ENCODE data around the gene HS6ST1. TPM values are rescaled to one million over a fixed set of nuclear protein-coding genes. Genes with fewer than 3 reads are reported as not detected.

Gene HS6ST1
- total RNA-seq, 1 donor from 2014 or later: 19.2 TPM

GRCh38 chr2:128363934-128364361 lies 45.3 kb upstream of the HS6ST1 start:
- H3K27me3 ChIP-seq (ENCODE audit: control insufficient read depth, insufficient read depth, low read length): no peaks in the 10 kb centered on the region
- no peak for DNase-seq (ENCODE audit: low read depth)
- H3K36me3 ChIP-seq (ENCODE audit: control insufficient read depth, insufficient read depth, low read length): no peaks in the 10 kb centered on the region
- TF ChIP-seq, protein P1, sequence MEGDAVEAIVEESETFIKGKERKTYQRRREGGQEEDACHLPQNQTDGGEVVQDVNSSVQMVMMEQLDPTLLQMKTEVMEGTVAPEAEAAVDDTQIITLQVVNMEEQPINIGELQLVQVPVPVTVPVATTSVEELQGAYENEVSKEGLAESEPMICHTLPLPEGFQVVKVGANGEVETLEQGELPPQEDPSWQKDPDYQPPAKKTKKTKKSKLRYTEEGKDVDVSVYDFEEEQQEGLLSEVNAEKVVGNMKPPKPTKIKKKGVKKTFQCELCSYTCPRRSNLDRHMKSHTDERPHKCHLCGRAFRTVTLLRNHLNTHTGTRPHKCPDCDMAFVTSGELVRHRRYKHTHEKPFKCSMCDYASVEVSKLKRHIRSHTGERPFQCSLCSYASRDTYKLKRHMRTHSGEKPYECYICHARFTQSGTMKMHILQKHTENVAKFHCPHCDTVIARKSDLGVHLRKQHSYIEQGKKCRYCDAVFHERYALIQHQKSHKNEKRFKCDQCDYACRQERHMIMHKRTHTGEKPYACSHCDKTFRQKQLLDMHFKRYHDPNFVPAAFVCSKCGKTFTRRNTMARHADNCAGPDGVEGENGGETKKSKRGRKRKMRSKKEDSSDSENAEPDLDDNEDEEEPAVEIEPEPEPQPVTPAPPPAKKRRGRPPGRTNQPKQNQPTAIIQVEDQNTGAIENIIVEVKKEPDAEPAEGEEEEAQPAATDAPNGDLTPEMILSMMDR (IDR thresholded peaks at IDR 0.05; ENCODE audit: insufficient read depth, low read length, severe bottlenecking): no peak
- no peak overlapping the region for H3K4me3 ChIP-seq (ENCODE audit: low read depth, low read length)
- FAIRE-seq: no peak

DNA sequence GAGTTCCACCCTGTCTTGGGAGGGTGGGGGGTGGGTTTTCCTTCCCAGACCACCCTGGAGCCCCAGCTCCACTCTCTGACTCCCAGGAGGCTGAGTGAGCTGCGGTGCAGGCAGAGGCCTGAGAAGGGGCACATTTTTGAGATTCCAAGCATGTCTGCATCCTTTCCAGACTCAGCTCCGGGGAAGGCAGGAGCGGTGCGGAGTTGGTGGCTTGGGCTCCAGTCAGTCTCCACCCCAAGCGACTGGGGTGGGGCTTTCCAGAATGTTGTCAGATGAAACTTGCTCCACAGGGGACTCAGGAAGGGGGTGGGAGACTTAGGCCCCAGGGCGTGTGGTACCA lies 44.2 kb upstream of the HS6ST1 start:
- TF ChIP-seq, protein P1 (IDR thresholded peaks at IDR 0.05; ENCODE audit: insufficient read depth, low read length, severe bottlenecking): no peak

GRCh38 chr2:128362176-128362888 lies 43.7 kb upstream of the HS6ST1 start:
- H3K27me3 ChIP-seq (ENCODE audit: control insufficient read depth, insufficient read depth, low read length): no peaks in the 10 kb centered on the region
- FAIRE-seq (no peak), DNase-seq (ENCODE audit: low read depth) (no peak)
- H3K36me3 ChIP-seq (ENCODE audit: control insufficient read depth, insufficient read depth, low read length): no peaks in the 10 kb centered on the region
- no peak overlapping the region for H3K4me3 ChIP-seq (ENCODE audit: low read depth, low read length)
- TF ChIP-seq, protein P1 (IDR thresholded peaks at IDR 0.05; ENCODE audit: insufficient read depth, low read length, severe bottlenecking): no peak

More for the DNA sequence above, 44.2 kb upstream of the HS6ST1 start:
- H3K4me3 ChIP-seq (ENCODE audit: low read depth, low read length): no peak overlapping the region
- DNase-seq (ENCODE audit: low read depth): no peak
- H3K27me3 ChIP-seq (ENCODE audit: control insufficient read depth, insufficient read depth, low read length): no peaks in the 10 kb centered on the region
- no peaks in the 10 kb centered on the region for H3K36me3 ChIP-seq (ENCODE audit: control insufficient read depth, insufficient read depth, low read length)
- FAIRE-seq: no peak

GRCh38 chr2:128361376-128362131 lies 42.9 kb upstream of the HS6ST1 start:
- H3K27me3 ChIP-seq (ENCODE audit: control insufficient read depth, insufficient read depth, low read length): no peaks in the 10 kb centered on the region
- no peak overlapping the region for H3K4me3 ChIP-seq (ENCODE audit: low read depth, low read length)
- TF ChIP-seq, protein P1 (IDR thresholded peaks at IDR 0.05; ENCODE audit: insufficient read depth, low read length, severe bottlenecking): no peak
- no peaks in the 10 kb centered on the region for H3K36me3 ChIP-seq (ENCODE audit: control insufficient read depth, insufficient read depth, low read length)
- DNase-seq (ENCODE audit: low read depth) (no peak), FAIRE-seq (peak; percentile 52)

GRCh38 chr2:128360711-128361110 lies 42.0 kb upstream of the HS6ST1 start:
- H3K36me3 ChIP-seq (ENCODE audit: control insufficient read depth, insufficient read depth, low read length): no peaks in the 10 kb centered on the region
- no peak overlapping the region for H3K4me3 ChIP-seq (ENCODE audit: low read depth, low read length)
- H3K27me3 ChIP-seq (ENCODE audit: control insufficient read depth, insufficient read depth, low read length): no peaks in the 10 kb centered on the region
- FAIRE-seq: no peak
- DNase-seq (ENCODE audit: low read depth): no peak
- TF ChIP-seq, protein P1 (IDR thresholded peaks at IDR 0.05; ENCODE audit: insufficient read depth, low read length, severe bottlenecking): no peak
